Esophagus muscularis mucosa (tissue), 4 donors: ENCODE results near the gene NMNAT3. TPM values are rescaled to one million over a fixed set of nuclear protein-coding genes. Genes with fewer than 3 reads are reported as not detected.

Experiments used
- DNase-seq: peaks from one replicate; pipeline ENCODE4 v3.0.0-alpha.2; 2017; ENCODE audit errors: extremely low spot score
- H3K27ac ChIP-seq, 4 donors: fragments of 200-600 bp; sonication (generic); replicated peaks in 1 of 4; 1 replicate in 3 of 4; 2 replicates in 1 of 4; pipeline ENCODE4 v1.5.1; 2016 to 2019; ENCODE audit warnings: mild to moderate bottlenecking in 1 of 4
- H3K27me3 ChIP-seq, 4 donors: fragments of 200-600 bp; sonication (generic); one replicate each; pipeline versions ENCODE4 v1.5.1 to v1.6.0; 2016 to 2019
- H3K36me3 ChIP-seq, 4 donors: fragments of 200-600 bp; sonication (generic); one replicate each; pipeline ENCODE4 v1.5.1; 2016 to 2019
- H3K4me1 ChIP-seq, 4 donors: fragments of 200-600 bp; sonication (generic); one replicate each; pipeline ENCODE4 v1.5.1; 2016 to 2019
- H3K4me3 ChIP-seq, 4 donors: fragments of 200-600 bp; sonication (generic); 1 replicate in 2 of 4; 2 replicates in 2 of 4; pipeline ENCODE4 v1.5.1; 2016 to 2019; ENCODE audit warnings: mild to moderate bottlenecking in 4 of 4, moderate library complexity in 1 of 4
- H3K9me3 ChIP-seq, 4 donors: fragments of 200-600 bp; sonication (generic); 1 replicate in 3 of 4; 2 replicates in 1 of 4; pipeline ENCODE4 v1.5.1; 2016 to 2019
- EP300 ChIP-seq: sonication (generic); formaldehyde crosslinking; IDR thresholded peaks from one replicate; pipeline ENCODE4 v1.6.1; 2017; ENCODE audit warnings: antibody characterized with exemption
- POLR2A ChIP-seq: fragments of 450-650 bp; IDR thresholded peaks from one replicate; pipeline ENCODE4 v1.6.1; 2017; ENCODE audit warnings: antibody characterized with exemption, moderate library complexity, mild to moderate bottlenecking, low read depth
- POLR2AphosphoS5 ChIP-seq, 2 donors: sonication (generic); formaldehyde crosslinking; IDR thresholded peaks; one replicate each; pipeline ENCODE4 v1.6.1; 2017; ENCODE audit warnings: antibody characterized with exemption in 2 of 2
- WGBS: methylation state at CpG from one replicate; pipeline ENCODE4 v1.1.5; 2018; 5-methylcytosine and 5-hydroxymethylcytosine counted together
- intact Hi-C: fragments of 100-400 bp; cut with DNase I; formaldehyde crosslinking; loops from one replicate; pipeline ENCODE4 v1.15.1; 2023
- total RNA-seq, 4 donors: library from RNA; depleted of rRNA; stranded (reverse); fragments of >200 nt; gene quantifications; one replicate each; pipeline versions ENCODE4 v1.1.0 to v1.2.1, GENCODE V29; 2016
- TF ChIP-seq, protein P1 (sequence below), 3 experiments: fragments of 200-600 bp in 2 of 3; fragments of 450-650 bp in 1 of 3; sonication (generic) in 2 of 3; IDR thresholded peaks; one replicate each; pipeline ENCODE4 v1.5.1; 2017 to 2019; ENCODE audit warnings: antibody characterized with exemption in 3 of 3, mild to moderate bottlenecking in 2 of 3, moderate library complexity in 1 of 3

Gene NMNAT3
- total RNA-seq, 4 donors from 2014 or later = 10.7 to 15.6 (median 11.4) TPM

DNA sequence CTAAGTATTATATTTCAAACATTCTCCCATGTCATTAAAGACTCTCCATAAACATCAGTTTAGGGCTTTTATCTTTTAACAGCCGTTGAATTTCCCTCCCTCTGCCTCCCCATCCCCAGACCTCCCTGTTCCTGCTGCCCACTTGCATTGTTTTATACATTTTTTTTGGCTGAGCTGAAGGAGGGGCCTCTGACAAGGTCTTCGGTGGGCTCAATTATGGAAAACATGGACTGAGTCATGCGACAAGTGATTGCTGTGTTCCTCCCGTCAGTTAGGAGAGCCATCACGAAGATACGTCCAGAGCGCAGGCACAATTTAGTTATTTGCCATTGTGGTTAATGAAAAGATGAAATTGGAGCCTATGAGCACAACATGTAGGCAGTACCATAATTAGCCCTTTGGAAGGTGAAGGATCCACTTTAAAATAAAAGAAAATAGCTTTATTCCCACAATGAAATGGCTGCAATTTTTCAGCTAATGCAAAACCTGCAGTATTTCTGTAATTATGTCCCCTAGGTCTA lies 12.0 kb upstream of the NMNAT3 start:
- no peak overlapping the region for H3K4me3 ChIP-seq
- H3K27ac ChIP-seq = no peak overlapping the region
- no peak for DNase-seq
- intact Hi-C loops = no loop called here
- no peaks in the 10 kb centered on the region for H3K36me3 ChIP-seq
- TF ChIP-seq POLR2AphosphoS5 (IDR thresholded peaks at IDR 0.05) (no peak), POLR2A (no peak), EP300 (no peak)
- 73% methylated on average over 7 of the region's 7 CpGs for WGBS
- no peaks in the 10 kb centered on the region for H3K27me3 ChIP-seq
- H3K4me1 ChIP-seq = no peaks in the 10 kb centered on the region
- H3K9me3 ChIP-seq = no peaks in the 10 kb centered on the region

DNA sequence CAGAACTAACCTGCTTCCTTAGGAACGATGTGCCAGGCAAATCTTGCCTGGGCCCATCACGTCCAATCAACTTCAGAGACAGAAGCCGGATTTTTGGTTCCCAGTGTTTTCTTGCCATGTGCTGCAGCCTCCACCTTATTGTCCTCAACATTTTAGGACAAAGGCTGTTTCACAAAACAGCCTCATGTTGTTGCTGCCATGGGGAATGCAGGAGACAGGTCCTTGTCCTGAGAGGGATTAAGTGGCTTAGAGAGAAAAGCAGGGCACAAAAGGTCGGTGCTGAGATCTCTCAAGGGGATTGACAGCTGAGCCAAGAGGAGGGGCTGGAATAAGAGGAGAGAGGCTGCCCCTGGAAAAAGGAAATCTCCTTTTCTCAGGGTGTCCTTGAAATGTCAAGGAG lies 11.3 kb upstream of the NMNAT3 start:
- Histone ChIP-seq H3K36me3 (no peaks in the 10 kb centered on the region), H3K27ac (no peak overlapping the region), H3K9me3 (peaks cover 0 to 6% (median 0%) of the 10 kb centered on the region in 4 donors), H3K27me3 (no peaks in the 10 kb centered on the region), H3K4me1 (no peaks in the 10 kb centered on the region), H3K4me3 (no peak overlapping the region)
- intact Hi-C loops = no loop called here
- DNase-seq = no peak
- WGBS = 45% methylated on average over 4 of the region's 4 CpGs
- TF ChIP-seq POLR2AphosphoS5 (IDR thresholded peaks at IDR 0.05) (no peak), POLR2A (no peak), EP300 (no peak)
- TF ChIP-seq, protein P1, sequence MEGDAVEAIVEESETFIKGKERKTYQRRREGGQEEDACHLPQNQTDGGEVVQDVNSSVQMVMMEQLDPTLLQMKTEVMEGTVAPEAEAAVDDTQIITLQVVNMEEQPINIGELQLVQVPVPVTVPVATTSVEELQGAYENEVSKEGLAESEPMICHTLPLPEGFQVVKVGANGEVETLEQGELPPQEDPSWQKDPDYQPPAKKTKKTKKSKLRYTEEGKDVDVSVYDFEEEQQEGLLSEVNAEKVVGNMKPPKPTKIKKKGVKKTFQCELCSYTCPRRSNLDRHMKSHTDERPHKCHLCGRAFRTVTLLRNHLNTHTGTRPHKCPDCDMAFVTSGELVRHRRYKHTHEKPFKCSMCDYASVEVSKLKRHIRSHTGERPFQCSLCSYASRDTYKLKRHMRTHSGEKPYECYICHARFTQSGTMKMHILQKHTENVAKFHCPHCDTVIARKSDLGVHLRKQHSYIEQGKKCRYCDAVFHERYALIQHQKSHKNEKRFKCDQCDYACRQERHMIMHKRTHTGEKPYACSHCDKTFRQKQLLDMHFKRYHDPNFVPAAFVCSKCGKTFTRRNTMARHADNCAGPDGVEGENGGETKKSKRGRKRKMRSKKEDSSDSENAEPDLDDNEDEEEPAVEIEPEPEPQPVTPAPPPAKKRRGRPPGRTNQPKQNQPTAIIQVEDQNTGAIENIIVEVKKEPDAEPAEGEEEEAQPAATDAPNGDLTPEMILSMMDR (IDR thresholded peaks at IDR 0.05) = no peak

DNA sequence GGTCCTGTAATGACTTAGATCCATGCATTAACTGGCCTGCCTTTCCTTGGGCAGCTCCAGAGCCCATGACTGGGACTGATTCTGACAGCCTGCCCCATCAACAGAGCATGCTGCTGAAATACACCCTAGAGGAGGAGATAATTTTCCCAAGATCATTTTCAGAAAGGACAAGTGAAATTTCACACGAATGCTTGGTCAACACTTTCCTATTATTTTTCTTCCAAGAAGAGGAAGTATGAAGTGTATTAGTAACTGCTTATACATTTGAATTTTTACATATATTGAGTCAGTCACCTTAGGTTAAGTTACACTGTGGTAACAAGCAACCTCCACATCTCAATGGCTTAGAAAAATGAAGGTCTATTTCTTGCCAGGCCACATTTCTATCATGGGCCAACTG lies 9.7 kb upstream of the NMNAT3 start:
- H3K27me3 ChIP-seq = no peaks in the 10 kb centered on the region
- no peak overlapping the region for H3K4me3 ChIP-seq
- no peaks in the 10 kb centered on the region for H3K36me3 ChIP-seq
- WGBS = 71% methylated on average over 1 of the region's 1 CpG
- intact Hi-C loops = no loop called here
- H3K9me3 ChIP-seq = peaks cover 0 to 7% (median 0%) of the 10 kb centered on the region in 4 donors
- H3K27ac ChIP-seq = no peak overlapping the region
- no peaks in the 10 kb centered on the region for H3K4me1 ChIP-seq
- TF ChIP-seq POLR2AphosphoS5 (IDR thresholded peaks at IDR 0.05) = no peak
- TF ChIP-seq, protein P1 (IDR thresholded peaks at IDR 0.05) = no peak
- no peak for TF ChIP-seq POLR2A
- no peak for TF ChIP-seq EP300
- no peak for DNase-seq

DNA sequence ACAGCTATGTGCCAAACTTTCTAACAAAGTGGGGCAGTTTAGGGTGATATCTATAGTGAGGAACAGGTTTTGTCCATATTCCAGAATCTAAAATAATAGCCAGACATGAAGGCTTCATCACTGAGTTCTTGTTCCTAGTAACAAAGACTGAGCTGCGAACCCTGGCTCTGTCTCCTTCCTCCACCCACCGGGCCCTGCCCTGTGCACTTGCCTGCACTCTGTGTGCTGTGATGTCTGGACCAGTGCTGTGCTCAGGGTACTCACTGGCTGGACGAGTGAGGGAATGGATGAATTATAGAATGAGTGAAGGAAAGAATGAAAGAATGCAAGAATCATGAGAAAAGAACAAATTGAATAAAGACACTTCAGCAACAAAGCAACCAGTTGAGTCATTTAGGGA lies 8.9 kb upstream of the NMNAT3 start:
- 71% methylated on average over 3 of the region's 3 CpGs for WGBS
- no peak for DNase-seq
- Histone ChIP-seq H3K4me3 (no peak overlapping the region), H3K27me3 (no peaks in the 10 kb centered on the region), H3K9me3 (peaks cover 0 to 7% (median 0%) of the 10 kb centered on the region in 4 donors), H3K27ac (no peak overlapping the region), H3K36me3 (no peaks in the 10 kb centered on the region), H3K4me1 (no peaks in the 10 kb centered on the region)
- intact Hi-C loops = no loop called here
- no peak for TF ChIP-seq POLR2AphosphoS5 (IDR thresholded peaks at IDR 0.05)
- TF ChIP-seq POLR2A = no peak
- TF ChIP-seq, protein P1 (IDR thresholded peaks at IDR 0.05) = no peak
- no peak for TF ChIP-seq EP300

DNA sequence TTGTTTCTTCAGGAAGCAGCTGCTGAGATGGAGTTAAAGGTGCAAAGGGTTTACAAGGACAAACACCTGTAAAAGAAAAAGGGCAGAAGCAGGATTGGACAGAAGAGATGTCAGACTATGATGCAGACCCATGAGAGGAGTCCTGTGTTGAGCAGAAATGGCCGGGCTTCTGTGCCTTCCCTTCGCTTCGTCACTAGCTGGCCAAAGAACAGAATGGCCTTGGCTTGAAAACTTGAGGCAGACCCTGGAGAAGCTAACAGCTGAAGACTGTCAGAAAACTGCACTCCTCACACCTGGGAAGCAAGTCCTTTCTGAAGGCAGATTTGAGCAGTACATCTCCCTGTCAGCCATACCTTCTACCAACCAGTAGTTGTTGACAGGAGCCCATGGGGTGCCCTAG lies 8.4 kb upstream of the NMNAT3 start:
- Histone ChIP-seq H3K27me3 (no peaks in the 10 kb centered on the region), H3K9me3 (peaks cover 0 to 7% (median 0%) of the 10 kb centered on the region in 4 donors), H3K36me3 (no peaks in the 10 kb centered on the region), H3K4me3 (no peak overlapping the region), H3K27ac (no peak overlapping the region), H3K4me1 (no peaks in the 10 kb centered on the region)
- 77% methylated on average over 3 of the region's 3 CpGs for WGBS
- intact Hi-C loops = no loop called here
- TF ChIP-seq EP300 (no peak), POLR2AphosphoS5 (IDR thresholded peaks at IDR 0.05) (no peak), POLR2A (no peak)
- TF ChIP-seq, protein P1 (IDR thresholded peaks at IDR 0.05) = no peak
- DNase-seq = no peak
